ENCODE measurements around the gene DCBLD1.

DCBLD1 gene

GRCh38 chr6:117469356-117469755, 13.1 kb upstream of the DCBLD1 start:
- no peak overlapping the region for H3K4me2 ChIP-seq (ENCODE audit: low read length)
- H2AFZ ChIP-seq: no peak overlapping the region
- no peak overlapping the region for H3K4me3 ChIP-seq (ENCODE audit: low read depth, low read length)
- H3K36me3 ChIP-seq (ENCODE audit: control insufficient read depth, insufficient read depth, low read length): no peaks in the 10 kb centered on the region
- H3K4me1 ChIP-seq: no peaks in the 10 kb centered on the region
- TF ChIP-seq CTCF (IDR thresholded peaks at IDR 0.05): no peak
- H3K79me2 ChIP-seq: no peaks in the 10 kb centered on the region
- H3K27ac ChIP-seq: no peak overlapping the region
- no peak overlapping the region for H3K9ac ChIP-seq
- H3K27me3 ChIP-seq (ENCODE audit: control insufficient read depth, insufficient read depth, low read length): no peaks in the 10 kb centered on the region
- no peaks in the 10 kb centered on the region for H3K9me3 ChIP-seq (ENCODE audit: control insufficient read depth, low read length)

GRCh38 chr6:117469791-117470190, 12.7 kb upstream of the DCBLD1 start:
- TF ChIP-seq CTCF (IDR thresholded peaks at IDR 0.05): no peak
- Histone ChIP-seq H2AFZ (no peak overlapping the region), H3K79me2 (no peaks in the 10 kb centered on the region), H3K27ac (no peak overlapping the region), H3K9ac (no peak overlapping the region), H3K27me3 (ENCODE audit: control insufficient read depth, insufficient read depth, low read length) (no peaks in the 10 kb centered on the region), H3K4me3 (ENCODE audit: low read depth, low read length) (no peak overlapping the region), H3K4me2 (ENCODE audit: low read length) (no peak overlapping the region), H3K36me3 (ENCODE audit: control insufficient read depth, insufficient read depth, low read length) (no peaks in the 10 kb centered on the region), H3K4me1 (no peaks in the 10 kb centered on the region), H3K9me3 (ENCODE audit: control insufficient read depth, low read length) (no peaks in the 10 kb centered on the region)

GRCh38 chr6:117472667-117473066, 9.8 kb upstream of the DCBLD1 start:
- no peaks in the 10 kb centered on the region for H3K36me3 ChIP-seq (ENCODE audit: control insufficient read depth, insufficient read depth, low read length)
- H2AFZ ChIP-seq: no peak overlapping the region
- H3K4me2 ChIP-seq (ENCODE audit: low read length): no peak overlapping the region
- no peak overlapping the region for H3K27ac ChIP-seq
- H3K79me2 ChIP-seq: no peaks in the 10 kb centered on the region
- no peak overlapping the region for H3K9ac ChIP-seq
- H3K27me3 ChIP-seq (ENCODE audit: control insufficient read depth, insufficient read depth, low read length): no peaks in the 10 kb centered on the region
- no peaks in the 10 kb centered on the region for H3K4me1 ChIP-seq
- H3K9me3 ChIP-seq (ENCODE audit: control insufficient read depth, low read length): no peaks in the 10 kb centered on the region
- no peak overlapping the region for H3K4me3 ChIP-seq (ENCODE audit: low read depth, low read length)
- no peak for TF ChIP-seq CTCF (IDR thresholded peaks at IDR 0.05)

DNA sequence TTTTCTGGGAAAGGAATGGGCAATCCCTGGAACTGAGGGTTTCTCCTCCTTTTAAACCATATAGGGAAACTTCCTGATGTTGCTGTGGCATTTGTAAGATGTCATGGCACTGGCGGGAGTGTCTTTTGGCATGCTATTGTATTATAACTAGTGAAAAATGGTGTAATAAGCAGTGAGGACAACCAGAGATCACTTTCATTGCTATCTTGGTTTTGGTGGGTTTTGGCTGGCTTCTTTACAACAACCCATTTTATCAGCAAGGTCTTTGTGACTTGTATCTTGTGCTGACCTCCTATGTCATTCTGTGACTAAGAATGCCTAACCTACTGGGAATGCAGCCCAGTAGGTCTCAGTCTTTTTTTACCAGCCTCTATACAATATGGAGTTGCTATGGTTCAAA, 9.1 kb upstream of the DCBLD1 start:
- H3K4me1 ChIP-seq: no peaks in the 10 kb centered on the region
- no peak overlapping the region for H3K4me2 ChIP-seq (ENCODE audit: low read length)
- H2AFZ ChIP-seq: no peak overlapping the region
- H3K36me3 ChIP-seq (ENCODE audit: control insufficient read depth, insufficient read depth, low read length): no peaks in the 10 kb centered on the region
- no peaks in the 10 kb centered on the region for H3K79me2 ChIP-seq
- no peaks in the 10 kb centered on the region for H3K9me3 ChIP-seq (ENCODE audit: control insufficient read depth, low read length)
- no peak for TF ChIP-seq CTCF (IDR thresholded peaks at IDR 0.05)
- no peaks in the 10 kb centered on the region for H3K27me3 ChIP-seq (ENCODE audit: control insufficient read depth, insufficient read depth, low read length)
- H3K4me3 ChIP-seq (ENCODE audit: low read depth, low read length): no peak overlapping the region
- H3K9ac ChIP-seq: no peak overlapping the region
- no peak overlapping the region for H3K27ac ChIP-seq

DNA sequence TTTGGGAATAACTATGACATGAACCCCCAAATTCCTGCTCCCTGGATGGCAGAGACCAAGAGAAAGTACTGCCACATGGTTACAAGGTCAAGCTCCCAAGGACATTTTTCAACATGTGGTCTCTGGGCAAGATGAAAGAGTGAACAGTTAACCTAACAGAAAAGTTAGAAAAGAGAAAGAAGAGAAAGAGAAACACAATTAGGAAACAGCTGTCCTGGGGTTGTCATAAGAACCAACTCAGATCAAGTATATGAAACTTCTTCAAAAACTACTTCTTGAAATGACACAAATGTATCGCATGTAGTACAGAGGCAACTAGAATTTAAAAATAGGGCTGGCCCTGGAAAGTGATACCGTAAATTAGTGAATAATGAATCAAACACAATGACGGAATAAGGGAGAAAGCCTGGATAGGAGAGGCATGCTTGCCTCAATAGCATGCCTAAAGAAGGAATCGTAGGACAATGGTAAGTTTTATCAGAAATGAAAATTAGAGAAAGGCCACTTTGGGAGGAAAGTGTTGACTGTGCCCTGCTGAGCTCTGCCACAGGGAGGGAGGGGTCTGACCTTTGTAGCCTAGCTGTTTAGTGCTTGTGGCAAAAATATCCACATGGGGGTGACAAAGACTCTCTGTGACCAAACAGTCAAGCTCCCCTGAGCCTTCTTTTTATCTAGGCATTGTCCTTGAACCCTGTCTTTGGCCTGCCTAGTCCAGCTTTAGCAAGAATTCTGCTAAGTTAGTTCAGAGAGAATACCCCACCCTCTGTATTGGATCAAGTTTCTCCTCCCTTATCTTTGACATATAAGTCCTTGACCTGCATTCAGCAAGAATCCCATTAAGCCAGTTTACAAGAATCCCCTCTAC, 4.3 kb upstream of the DCBLD1 start:
- H3K27me3 ChIP-seq (ENCODE audit: control insufficient read depth, insufficient read depth, low read length): no peaks in the 10 kb centered on the region
- H3K27ac ChIP-seq: no peak overlapping the region
- no peak overlapping the region for H3K4me2 ChIP-seq (ENCODE audit: low read length)
- peak overlapping the region; percentile 22 for H2AFZ ChIP-seq
- H3K4me1 ChIP-seq: no peaks in the 10 kb centered on the region
- H3K4me3 ChIP-seq (ENCODE audit: low read depth, low read length): no peak overlapping the region
- TF ChIP-seq CTCF (IDR thresholded peaks at IDR 0.05): peak; percentile 25
- H3K9me3 ChIP-seq (ENCODE audit: control insufficient read depth, low read length): no peaks in the 10 kb centered on the region
- no peaks in the 10 kb centered on the region for H3K79me2 ChIP-seq
- no peak overlapping the region for H3K9ac ChIP-seq
- H3K36me3 ChIP-seq (ENCODE audit: control insufficient read depth, insufficient read depth, low read length): no peaks in the 10 kb centered on the region
